ENCODE results near the gene PDGFRB.

- no peak for TF ChIP-seq EZH2 (IDR thresholded peaks at IDR 0.05; ENCODE audit: low read depth)
- TF ChIP-seq, protein P1, sequence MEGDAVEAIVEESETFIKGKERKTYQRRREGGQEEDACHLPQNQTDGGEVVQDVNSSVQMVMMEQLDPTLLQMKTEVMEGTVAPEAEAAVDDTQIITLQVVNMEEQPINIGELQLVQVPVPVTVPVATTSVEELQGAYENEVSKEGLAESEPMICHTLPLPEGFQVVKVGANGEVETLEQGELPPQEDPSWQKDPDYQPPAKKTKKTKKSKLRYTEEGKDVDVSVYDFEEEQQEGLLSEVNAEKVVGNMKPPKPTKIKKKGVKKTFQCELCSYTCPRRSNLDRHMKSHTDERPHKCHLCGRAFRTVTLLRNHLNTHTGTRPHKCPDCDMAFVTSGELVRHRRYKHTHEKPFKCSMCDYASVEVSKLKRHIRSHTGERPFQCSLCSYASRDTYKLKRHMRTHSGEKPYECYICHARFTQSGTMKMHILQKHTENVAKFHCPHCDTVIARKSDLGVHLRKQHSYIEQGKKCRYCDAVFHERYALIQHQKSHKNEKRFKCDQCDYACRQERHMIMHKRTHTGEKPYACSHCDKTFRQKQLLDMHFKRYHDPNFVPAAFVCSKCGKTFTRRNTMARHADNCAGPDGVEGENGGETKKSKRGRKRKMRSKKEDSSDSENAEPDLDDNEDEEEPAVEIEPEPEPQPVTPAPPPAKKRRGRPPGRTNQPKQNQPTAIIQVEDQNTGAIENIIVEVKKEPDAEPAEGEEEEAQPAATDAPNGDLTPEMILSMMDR (conservative IDR thresholded peaks at IDR 0.05) = no peak
Measured at GRCh38 chr5:150064681-150065220, 90.9 kb downstream of the PDGFRB start.

All from PC-9 (cell line).